Fibroblast of pulmonary artery (primary cell): ENCODE data around the gene USPL1.
A peak's percentile ranks its signal among the peaks of the same experiment; 100 is the strongest.

Experiments
- DNase-seq: peaks from one replicate; pipeline ENCODE4 v3.0.0-alpha.2; 2010; ENCODE audit warnings: low read depth
- H3K4me3 ChIP-seq: replicated peaks from 2 replicates; pipeline ENCODE4 v1.5.1; 2011; ENCODE audit warnings: low read depth, mild to moderate bottlenecking, control low read depth, low read length, moderate library complexity
- TF ChIP-seq, protein P1 (sequence below): IDR thresholded peaks from 2 replicates; pipeline ENCODE4 v1.5.1; 2011; ENCODE audit warnings: mild to moderate bottlenecking, control low read depth, low read length, inconsistent platforms; ENCODE audit errors: missing control alignments

Gene USPL1

DNA sequence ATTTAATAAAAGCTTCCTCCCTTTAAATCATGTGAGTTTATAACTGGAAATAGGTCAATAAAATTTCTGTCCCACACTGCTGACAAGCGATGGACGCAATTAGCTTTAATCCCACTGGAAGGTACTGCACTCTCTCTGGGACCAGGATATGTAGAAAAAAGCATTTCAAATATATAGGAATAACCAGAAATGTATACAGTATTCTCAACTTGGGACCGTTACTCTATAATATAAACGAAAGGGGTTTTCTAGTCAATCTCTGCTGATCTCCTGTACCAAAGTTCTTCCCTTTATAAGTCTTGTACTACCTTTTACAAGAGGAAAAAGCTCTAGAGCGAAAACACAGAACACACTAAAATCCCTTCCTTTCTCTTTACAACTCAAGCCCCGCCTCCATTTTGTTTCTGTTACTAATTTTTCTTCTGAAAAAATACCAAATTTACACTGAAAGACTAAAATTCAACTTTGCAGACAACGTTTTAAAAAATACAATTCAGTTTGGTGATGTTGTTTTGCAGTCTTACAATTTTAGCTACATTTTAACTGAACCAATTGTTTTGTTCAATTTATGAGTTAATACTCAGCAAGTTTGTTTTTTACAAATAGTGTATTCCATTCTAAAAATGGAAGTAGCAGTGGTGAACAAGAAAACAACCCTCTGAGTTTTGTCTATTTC lies 1.7 kb upstream of the USPL1 start:
- DNase-seq = peak; percentile 59
- TF ChIP-seq, protein P1, sequence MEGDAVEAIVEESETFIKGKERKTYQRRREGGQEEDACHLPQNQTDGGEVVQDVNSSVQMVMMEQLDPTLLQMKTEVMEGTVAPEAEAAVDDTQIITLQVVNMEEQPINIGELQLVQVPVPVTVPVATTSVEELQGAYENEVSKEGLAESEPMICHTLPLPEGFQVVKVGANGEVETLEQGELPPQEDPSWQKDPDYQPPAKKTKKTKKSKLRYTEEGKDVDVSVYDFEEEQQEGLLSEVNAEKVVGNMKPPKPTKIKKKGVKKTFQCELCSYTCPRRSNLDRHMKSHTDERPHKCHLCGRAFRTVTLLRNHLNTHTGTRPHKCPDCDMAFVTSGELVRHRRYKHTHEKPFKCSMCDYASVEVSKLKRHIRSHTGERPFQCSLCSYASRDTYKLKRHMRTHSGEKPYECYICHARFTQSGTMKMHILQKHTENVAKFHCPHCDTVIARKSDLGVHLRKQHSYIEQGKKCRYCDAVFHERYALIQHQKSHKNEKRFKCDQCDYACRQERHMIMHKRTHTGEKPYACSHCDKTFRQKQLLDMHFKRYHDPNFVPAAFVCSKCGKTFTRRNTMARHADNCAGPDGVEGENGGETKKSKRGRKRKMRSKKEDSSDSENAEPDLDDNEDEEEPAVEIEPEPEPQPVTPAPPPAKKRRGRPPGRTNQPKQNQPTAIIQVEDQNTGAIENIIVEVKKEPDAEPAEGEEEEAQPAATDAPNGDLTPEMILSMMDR = no peak
- peak overlapping the region; percentile 97 for H3K4me3 ChIP-seq

DNA sequence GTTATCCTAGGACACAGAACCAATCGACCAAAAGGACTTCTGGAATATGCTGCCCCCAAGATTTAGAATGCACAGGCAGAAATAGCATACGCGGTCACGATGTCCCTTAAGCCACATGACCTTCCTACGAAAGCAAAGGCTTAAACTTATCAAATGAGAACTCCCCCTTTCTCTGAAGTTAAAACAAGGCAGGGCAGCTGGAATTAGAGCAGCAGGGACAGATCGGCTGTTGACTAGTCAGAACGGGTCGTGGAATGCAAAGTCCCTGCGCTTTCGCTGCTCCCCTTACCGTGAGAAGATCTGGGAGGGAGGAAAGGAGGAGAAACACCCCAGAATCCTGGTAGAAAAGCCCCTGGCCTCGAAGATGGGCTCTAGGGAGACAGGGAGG lies 799 bp upstream of the USPL1 start:
- peak; percentile 96 for DNase-seq
- peak overlapping the region; percentile 97 for H3K4me3 ChIP-seq
- TF ChIP-seq, protein P1 = no peak

DNA sequence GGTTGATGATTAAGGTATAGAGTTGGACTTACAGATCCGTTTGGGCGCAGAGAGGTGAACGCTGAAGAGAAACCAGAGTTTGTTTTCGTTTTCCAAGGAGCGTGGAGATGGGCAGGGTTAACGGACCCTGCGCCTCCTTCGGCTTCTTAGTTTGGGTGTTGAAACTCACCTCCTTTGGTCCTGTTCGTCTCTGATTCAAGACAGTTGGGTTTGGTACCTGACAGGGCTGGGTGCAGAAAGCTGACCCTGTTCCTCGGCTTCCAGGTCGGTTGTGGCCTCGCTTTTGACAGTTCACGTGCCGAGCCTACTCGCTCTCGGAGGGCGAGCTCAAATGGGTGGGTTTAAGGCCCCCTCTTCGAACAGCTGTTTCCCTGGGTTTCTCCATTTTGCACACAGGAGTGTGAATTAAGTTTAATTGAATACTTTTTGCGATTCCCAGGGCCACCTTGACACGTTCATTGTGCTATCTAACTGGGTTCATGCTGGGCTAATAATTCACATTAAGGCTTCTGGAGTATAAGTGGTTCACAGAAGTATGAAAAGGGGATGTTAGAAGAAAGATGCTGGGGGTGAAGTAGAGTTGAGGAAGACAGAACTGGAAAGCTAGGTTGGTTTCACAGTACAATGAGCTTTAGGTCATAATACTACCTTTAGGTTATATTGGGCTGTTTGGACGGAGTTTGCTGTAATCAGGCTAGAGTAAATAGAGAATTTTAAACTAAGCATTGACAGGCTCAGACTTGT lies 638 bp downstream of the USPL1 start:
- DNase-seq = no peak
- TF ChIP-seq, protein P1 = no peak
- peak overlapping the region; percentile 97 for H3K4me3 ChIP-seq

DNA sequence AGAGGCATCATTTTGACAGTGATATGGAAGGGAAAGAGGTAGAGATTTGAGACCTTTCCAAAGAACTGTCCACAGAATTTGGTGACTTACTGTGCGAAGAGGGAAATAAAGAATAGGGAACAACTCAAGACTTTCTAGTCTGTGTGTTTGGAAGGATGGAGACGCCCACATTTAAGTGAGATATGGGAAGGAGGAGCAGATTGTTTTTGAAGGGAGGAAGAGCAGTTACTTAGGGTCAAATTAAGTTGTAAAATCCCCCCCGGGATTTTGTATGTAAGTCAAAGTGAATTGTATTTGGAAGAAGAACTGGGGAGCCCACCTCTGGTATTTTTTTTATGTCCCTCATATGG lies 1.2 kb downstream of the USPL1 start:
- no peak for DNase-seq
- TF ChIP-seq, protein P1 = no peak
- peak overlapping the region; percentile 97 for H3K4me3 ChIP-seq

DNA sequence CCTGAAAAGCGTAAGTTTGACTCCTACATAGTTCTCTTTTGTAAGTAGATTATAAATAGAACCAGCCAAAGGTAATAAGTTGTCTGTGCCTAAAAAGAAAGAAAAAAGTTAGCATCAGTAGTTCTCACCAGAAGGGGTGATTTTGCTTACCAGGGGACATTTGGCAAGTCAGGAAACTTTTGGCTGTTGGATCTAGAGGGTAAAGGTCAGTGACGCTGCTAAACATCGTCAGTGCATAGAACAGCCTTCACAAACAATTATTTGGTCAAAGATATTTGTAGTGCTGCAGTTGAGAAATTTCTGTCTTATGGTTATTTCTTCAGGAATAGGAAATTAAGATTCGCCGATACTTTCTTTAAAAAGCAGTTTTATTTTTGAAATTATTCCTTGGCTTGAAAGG lies 2.0 kb downstream of the USPL1 start:
- TF ChIP-seq, protein P1 = no peak
- DNase-seq = no peak
- peak overlapping the region; percentile 97 for H3K4me3 ChIP-seq

DNA sequence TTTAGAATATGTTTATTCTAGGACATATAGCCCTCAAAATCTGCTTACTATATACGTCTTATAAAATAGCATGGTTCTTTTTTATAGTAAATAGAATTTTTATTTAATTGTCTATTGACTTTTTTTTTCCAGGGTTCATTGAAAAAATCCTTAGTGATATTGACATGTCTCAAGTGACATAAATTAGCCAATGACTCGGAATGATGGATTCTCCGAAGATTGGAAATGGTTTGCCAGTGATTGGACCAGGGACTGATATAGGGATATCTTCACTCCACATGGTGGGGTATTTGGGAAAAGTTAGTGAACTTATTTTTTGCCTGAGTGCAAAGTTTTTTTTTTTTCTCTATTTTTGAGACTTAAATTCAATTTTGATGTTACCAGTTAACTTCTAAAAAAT lies 3.2 kb downstream of the USPL1 start:
- TF ChIP-seq, protein P1 = no peak
- no peak overlapping the region for H3K4me3 ChIP-seq
- no peak for DNase-seq
